Embryonic facial prominence (tissue), 1 donor: ENCODE results near the gene ISY1.
"Not testable (repeated sequence)": the region's sequence is repeated elsewhere in the genome, so short reads cannot be mapped to it uniquely, and the experiment has no call there.

Experiments
- DNase-seq: peaks from one replicate; pipeline ENCODE4 v3.0.0-alpha.2; 2016; ENCODE audit errors: extremely low spot score

Gene ISY1

DNA sequence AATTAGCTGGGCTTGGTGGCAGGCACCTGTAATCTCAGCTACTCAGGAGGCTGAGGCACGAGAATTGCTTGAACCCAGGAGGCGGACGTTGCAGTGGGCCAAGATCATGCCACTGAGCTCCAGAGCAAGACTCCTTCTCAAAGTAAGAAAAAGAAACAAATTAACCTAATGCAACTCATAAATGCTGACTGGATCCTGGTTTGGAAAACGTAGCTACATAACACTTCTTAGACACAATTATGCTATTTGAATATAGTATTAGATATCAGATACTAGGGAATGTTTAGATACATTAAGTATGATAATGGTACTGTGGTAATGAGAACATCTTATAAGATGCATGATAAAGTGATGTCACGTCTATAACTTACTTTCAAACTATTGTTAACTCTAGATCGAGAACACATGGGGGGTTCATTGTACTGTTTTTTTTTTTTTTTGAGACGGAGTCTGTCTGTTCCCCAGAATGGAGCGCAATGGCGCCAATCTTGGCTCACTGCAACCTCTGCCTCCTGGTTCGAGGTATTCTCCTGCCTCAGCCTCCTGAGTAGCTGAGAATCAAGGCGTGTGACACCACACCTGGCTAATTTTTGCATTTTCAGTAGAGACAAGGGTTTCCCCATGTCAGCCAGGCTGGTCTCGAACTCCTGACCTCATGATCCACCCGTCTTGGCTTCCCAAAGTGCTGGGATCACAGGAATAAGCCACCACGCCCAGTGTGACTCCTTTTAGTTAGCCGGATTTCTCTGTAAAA, 5.9 kb upstream of the ISY1 start:
- no peak for DNase-seq

DNA sequence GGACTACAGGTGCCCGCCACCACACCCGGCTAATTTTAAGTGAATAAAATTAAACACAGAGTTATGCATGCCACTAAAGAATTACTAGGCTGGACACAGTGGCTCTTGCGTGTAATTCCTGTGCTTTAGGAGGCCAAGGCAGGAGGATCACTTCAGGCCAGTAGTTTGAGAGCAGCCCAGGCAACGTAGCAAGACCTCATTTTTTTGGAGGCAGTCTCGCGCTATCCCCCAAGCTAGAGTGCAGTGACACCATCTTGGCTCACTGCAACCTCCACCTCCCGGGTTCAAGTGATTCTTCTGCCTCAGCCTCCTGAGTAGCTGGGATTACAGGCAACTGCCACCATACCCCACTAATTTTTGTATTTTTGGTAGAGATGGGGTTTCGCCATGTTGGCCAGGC, 4.7 kb upstream of the ISY1 start:
- not testable (repeated sequence) for DNase-seq

DNA sequence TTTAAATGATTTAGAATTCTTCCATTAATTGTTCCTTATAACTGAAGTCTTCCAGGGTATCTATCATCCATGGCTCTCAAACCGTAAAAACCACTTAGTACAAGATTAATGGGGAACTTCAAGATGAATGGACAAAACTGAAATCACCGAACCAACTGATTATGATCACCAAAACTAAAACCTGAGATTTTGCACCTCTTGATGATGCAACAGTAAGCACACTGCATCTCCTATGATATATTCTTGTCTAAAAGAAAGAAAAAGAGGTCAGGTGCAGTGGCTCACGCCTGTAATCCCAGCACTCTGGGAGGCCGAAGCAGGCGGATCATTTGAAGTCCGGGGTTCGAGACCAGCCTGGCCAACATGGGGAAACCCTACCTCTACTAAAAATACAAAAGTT, 3.6 kb upstream of the ISY1 start:
- DNase-seq = no peak

DNA sequence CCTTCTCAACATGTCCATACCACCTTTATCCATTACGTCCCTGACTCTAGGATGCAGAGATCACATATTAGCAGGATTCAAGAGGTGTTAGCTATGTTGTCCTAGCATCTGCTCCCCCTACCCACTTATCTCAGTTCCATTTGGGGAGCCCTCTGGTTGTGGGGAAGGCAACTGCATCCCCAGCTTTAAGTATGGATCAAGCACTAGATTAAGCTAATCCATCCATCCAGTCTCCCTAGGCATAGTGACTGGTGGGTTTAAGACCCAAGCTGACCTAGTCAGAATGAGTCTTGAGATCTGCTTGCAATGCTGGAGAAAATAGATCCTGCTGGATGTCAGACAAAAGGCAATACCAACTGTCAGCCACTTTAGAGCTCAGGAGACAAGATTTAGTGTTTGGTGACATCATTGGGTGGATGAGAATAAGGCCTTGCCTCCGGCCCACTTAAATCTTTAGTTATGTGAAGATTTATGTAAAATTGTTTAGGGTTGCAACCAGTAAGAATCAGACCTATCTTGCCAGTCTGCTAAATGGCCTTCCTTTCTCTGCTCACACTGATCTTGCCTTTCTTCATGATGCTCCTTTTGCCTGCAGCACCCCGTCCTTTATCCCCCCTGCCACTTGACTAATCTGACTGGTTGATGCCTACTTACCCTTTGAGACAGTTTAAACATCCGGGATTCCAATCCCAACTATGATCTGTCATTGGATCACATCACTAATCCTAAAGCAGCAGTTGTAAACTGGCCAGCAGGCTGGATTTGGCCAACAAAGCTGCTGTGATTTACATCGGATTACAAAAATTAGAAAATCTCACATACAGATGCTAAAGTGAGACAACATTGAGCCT, 2.1 kb upstream of the ISY1 start:
- no peak for DNase-seq

DNA sequence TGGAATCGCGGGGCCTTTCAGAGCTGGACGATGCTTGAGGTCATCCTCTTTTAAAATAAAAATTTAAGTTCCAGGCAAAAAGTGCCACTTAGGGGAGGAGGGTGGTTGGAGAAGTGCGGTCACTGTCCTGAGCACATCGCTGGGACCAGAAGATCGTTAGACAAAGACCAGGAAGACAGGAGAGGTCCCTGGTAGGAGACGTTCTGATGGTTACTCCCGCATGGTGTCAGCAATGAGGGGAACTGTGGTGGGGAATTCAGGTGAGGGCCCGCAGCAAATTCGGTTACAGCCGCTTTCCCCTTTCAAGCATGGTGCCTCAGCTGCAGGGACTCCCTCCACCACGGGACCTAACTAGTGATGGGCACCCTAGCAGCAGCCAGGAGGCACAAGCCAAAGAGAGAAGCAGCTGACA, 1.0 kb upstream of the ISY1 start:
- DNase-seq = no peak

DNA sequence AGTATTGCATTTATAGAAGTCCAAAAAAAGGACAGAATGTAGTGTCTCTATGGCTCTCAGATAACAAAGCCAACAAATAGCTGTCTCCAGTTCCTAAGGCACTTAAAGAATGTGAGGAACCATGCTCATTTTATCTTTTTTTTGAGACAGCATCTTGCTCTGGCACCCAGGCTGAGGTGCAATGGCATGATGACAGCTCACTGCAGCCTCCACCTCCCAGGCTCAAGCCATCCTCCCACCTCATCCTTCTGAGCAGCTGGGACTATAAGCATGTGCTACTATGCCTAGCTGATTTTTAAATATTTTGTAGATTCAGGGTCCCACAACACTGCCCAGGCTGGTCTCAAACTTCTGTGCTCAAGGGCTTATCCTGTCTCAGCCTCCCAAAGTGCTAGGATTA, 16.1 kb downstream of the ISY1 start:
- no peak for DNase-seq

DNA sequence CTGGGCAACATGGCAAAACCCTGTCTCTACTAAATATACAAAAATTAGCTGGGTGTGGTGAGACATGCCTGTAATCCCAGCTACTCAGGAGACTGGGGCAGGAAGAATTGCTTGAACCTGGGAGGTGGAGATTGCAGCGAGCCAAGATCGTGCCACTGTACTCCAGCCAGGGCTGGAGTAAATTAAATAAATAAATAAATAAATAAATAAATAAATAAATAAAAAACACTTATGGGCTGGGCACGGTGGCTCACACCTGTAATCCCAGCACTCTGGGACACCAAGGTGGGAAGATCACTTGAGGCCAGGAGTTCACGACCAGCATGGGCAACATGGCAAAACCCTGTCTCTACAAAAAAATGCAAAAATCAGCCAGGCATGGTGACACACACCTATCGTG, 19.9 kb downstream of the ISY1 start:
- DNase-seq = not testable (repeated sequence)

DNA sequence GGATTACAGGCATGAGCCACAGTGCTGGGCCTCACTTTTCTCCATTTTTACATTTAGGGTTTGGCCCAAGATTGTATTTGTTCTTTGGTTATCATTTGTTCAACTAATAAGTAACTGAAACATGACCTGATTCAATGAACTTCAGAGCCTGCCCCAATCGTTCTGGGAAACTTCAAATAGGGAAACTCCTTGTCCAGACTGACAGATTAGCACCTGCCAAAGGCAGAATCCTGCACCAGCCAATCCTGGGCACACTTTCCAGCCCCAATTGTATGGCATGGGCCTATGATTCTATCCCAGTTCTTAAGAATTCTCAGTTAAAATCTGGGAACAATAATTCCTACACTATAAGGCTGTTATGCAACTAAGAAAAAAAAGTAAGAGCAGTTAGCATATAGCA, 21.0 kb downstream of the ISY1 start:
- no peak for DNase-seq

DNA sequence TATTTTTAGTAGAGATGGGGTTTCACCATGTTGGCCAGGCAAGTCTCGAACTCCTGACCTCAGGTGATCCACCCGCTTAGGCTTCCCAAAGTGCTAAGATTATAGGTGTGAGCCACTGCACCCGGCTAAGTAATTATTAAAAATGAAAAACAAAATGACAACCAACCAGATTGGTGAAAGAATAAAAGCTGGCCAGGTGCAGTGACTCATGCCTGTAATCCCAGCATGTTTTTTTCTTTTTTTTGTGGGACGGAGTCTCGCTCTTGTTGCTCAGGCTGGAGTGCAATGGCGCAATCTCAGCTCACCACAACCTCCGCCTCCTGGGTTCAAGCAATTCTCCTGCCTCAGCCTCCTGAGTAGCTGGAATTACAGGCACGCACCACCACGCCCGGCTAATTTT, 24.6 kb downstream of the ISY1 start:
- not testable (repeated sequence) for DNase-seq

DNA sequence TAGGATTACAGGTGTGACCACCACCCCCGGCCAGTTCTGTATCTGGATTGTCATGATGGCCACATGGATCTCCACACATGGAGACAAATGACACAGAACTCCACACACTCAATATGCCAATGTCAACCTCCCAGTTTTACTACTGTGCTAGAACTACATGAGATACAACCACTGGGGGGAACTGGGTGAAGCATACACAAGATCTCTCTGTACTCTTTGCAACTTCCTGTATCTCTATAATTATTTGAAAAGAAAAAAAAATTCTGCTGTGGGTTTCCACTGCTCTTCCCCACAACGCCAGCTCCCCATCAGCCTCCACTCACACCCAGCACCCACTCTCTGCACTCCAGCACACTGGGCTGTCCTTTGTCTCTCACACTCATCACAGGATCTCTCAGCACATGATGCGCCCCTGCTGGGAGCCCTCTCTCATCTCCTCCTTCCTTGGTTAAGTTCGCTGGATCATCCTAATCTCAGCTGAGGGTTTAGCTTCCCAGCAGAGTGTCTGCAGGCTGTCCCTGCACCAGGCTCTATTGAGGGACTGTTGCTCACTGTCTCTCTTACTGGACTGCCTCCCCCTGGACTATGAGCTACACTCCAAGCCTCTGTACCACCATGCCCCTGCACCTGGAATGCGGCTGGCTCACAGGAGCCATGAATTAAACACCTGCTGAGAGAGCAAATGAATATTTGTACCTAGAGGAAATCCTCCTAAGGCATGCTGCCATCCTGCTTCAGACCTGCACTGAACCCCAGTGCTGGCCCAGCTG, 28.6 kb downstream of the ISY1 start:
- no peak for DNase-seq

DNA sequence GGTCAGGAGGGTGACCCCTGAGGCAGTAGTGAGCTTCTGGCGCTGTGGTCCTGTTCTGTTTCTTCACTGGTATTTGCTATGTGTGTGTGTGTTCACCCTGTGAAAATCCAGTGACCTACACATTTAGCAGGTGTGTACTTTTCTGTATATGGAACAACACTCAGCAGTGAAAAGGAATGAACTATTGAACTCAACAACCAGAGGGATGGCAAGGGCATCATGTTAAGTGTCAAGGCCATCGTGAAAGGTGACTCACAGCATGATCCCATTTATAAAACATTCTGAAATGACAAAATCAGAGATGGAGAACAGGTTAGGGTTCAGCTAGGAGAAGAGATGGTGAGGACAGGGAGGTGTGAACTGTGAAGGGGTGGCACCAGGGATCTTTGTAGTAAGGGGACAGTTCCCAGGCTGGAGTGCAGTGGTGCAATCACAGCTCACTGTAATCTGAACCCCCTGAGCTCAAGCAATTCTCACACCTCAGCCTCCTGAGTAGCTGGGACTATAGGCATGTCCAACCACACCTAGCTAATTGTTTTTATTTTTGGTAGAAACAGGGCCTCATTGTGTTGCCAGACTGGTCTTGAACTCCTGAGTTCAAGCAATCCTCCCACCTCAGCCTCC, 29.3 kb downstream of the ISY1 start:
- DNase-seq = no peak

DNA sequence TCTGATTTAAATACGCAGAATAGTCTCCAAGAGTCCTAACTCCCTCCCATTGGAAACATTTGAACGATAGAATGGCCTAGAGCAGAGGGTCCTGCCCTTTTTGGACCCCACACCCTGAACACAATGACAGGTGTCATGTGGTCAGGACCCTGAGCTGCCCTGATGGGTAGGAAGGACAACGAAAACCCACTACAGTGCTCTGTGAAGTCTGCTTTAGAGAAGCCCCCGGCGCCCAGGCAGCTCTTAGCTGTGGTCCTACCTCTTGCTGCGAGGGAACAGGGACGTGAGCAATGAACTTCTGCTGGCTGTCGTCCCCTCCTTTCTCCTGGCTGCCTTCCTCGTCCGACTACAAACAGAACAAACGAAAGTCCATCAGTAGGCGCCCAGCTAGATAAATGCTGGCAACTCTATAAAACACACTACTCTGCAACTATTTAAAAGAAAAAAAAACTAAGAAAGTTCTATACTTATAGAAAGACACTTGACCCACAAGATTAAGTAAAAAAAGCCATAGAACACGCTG, 30.5 kb downstream of the ISY1 start:
- no peak for DNase-seq

DNA sequence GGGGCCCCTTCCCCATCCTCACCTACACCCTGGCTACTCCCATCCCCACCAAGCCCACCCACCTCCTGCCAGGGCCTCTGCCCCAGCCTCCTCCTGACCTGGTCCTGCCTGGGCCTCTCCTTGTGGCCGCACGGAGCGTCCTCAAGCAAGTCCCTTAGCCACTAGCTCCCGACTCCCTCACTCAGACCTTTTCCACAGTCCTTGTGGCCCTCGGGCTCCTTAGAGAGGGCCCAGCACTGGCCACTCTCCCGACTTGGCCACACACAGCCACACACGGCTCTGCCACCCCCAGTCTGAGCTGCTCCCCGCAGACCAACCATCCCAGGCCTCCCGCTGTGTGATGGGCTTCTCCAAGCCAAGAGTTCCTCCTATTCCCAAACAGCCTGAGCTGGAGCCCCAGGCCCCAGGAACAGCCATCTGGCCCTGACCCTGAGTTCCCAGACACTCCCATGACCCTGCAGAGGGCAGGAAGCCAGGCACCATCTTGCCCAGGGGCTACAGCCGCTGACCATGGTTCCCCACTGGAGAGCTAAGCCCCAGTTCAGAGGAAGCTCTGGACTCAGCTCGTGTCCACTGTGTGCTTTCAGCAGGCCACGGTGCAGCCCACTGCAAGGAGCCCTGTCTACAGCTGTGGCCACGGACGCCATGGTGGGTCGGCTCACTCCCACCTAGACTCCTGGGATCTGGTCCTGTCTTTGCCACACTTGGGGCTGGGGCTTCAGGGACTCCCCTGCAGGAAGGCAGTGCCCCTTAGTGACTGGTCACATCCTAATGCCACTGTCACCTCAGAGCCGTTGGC, 32.3 kb downstream of the ISY1 start:
- DNase-seq = no peak

DNA sequence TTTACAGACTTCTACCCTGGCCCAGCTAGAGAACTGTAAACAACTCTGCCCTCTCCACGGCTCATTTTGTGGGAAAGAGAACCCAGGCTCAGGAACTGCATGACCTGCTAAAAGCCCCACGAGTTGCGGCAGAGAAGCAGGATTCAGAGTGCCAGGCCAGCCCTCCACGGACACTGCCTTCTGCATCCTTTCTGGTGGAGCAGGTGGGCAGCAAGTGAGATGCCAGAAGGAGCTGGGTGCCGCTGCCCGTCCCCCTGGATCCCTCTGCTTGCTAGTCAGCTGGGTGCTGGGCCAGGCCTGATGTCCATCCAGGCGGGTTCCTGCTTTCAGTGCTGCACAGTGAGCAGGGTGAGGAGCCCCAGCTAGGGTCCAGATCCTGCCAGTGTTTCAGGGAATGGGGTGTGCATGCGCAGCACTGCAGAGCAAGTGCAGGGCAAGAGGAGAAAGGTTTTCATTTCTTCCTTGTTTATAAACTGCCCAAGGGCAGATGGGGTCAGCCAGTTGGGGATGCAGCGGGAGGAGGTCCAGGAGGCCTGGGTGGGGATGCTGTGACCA, 34.1 kb downstream of the ISY1 start:
- DNase-seq = no peak

DNA sequence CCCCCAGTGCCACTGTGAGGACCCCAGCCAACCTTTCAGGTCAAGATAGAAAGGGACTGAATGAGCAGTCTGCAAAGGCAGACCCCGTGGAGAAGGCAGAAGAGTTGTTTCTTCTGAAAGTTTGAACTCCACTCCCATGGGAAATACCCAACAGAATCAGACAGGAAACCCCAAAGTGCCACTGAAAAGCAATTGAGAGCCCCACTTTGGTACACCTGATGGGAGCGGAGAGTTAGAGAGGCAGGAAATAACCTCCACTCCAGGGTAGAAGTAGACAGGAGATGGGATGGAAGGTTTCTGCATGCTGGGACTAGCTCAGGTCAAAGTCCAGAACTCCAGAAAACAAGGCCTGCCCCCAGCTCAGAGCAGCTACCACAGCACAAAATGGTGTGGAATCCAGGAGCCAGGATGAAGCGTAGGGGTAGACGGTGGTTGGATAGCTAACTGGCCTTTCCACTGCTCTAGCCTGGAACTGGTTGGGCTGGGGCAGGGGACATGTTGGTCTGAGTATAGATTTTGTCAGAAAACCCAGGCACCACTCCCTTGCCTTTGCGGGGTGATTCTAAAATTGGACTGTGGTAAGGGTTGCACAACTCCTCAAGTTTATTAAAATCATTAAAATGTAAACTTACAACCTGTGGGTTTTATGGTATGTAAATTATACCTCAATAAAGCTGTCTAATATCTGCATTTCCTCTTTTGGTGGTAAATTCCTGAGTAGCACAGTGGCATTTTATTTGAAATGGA, 37.4 kb downstream of the ISY1 start:
- no peak for DNase-seq

DNA sequence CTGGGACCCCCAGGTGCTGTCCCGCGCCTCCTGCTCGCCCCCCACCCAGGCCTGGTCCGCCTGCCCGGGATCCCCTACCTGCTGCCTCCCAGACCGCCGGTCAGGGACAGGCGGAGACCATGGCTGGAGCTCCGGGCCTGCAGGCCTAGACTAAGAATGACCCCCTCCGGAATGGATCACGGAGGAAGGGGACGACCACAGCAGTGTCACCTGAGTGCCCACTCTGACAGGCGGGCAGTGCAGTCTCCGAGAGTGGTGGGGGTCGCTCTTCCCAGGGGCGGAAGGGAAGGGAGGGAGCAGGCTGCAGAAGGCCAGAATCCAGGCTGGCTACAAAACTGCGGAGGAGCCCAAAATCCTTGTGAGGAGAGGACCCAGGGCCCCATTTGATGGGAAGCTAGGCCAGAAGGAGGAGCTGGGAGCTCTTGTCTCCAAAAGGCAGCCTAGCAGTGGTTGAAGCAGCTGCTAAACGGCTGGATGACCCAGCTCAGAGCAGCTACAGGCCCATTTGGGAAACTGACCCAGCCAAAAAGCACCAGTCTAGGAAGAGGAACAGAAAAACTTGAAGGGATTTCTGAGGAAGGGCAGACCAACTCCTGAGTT, 38.4 kb downstream of the ISY1 start:
- no peak for DNase-seq

DNA sequence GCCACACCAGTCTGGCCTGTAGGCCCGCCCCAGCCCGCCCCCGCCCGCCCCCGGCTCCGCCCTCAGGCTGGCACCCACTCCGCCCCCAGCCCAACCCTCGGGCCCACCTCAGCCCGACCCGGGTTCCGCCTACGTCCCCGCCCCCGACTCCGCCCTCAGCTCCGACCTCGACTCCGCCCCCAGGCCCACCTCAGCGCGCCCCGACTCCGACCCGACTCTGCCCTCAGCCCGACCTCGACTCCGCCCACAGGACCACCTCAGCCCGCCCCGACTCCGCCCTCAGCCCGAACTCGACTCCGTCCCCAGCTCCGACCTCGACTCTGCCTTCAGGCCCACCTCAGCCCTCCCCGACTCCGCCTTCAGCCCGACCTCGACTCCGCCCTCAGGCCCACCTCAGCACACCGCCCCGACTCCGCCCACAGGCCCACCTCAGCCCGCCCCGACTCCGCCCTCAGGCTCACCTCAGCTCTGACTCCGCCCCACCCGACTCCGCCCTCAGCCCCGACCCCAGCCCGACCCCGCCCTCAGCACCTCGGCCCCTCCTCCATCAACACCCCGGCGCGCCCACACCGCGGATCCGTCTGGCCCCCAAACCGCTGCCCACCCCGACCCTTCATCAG, 39.0 kb downstream of the ISY1 start, which contains the start of gene RAB43:
TSS of gene RAB43 (minus strand) at position 13 of the 620 bp plus-strand sequence. CDS start 315 bp downstream, outside the sequence.
- DNase-seq = peak; percentile 88

DNA sequence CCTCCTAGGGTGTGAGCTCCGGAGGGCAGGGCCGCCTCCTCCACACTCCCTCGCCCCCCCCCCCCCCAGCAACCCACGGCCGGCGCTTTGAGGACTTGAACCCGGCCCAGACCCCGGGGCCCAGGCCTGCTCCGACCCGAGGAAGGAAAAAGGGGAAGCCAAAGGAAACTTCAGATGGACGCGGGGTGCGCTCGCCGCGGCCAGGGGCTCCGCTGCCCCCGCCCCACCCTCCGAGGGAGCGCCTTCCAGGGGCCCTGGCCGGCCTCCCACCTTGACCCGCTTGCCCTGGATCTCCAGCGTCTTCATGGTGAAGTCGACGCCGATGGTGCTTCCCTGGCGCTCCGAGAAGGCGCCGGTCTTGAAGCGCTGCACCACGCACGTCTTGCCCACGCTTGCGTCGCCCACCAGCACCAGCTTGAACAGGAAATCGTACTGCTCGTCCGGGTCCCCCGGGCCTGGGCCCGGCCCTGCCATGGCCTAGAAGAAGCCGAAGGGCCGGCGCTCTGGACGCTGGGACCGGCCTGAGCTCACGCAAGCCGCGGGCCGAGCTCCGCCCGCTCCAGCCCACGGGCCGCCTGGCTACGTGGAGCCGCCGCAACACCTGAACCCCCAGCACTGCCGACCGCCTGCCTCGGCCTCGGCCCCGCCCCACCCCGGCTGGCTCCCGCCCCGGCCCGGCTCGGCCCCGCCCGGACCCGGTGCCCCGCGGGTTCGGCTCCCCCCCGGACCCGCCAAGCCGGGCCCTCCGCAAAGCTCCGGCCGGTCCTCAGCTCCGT, 39.7 kb downstream of the ISY1 start:
- no peak for DNase-seq
